HG03558 (cell line): ENCODE data around the gene ABLIM2.

Source experiments
- ATAC-seq: cut with Tn5 transposase; IDR thresholded peaks from one replicate; pipeline ENCODE4 v1.9.1; 2021; ENCODE audit warnings: moderate number of reproducible peaks; ENCODE audit not compliant: unreplicated experiment; ENCODE audit errors: extremely low read depth

The ABLIM2 gene

GRCh38 chr4:7998447-7998846 lies 160.2 kb downstream of the ABLIM2 start:
- ATAC-seq, result no peak

- ATAC-seq, result no peak
These were observed 162.7 kb downstream of the ABLIM2 start for GRCh38 chr4:7995866-7996265.

DNA sequence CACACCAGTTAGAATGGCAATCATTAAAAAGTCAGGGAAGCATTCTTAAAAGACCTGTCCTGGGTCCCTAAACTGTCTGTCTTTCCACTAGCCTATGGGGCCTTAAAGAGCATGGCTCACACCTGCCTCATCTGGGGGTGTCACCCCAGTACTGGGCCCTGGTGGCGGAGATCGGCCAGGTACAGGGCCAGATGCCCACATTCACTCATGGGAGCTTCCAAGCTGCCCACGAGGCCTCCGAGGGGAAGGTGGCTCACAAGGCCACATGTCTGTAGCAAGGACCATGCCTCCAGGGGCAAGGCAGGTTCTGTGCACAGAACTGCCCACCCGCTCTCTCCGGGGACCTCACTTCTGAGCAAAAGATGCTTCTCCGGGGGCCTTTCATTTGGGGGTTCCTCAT lies 163.5 kb downstream of the ABLIM2 start:
- ATAC-seq, result no peak

GRCh38 chr4:7993671-7994070 lies 164.9 kb downstream of the ABLIM2 start:
- ATAC-seq, result no peak

GRCh38 chr4:7992846-7993245 lies 165.8 kb downstream of the ABLIM2 start:
- ATAC-seq, result no peak

DNA sequence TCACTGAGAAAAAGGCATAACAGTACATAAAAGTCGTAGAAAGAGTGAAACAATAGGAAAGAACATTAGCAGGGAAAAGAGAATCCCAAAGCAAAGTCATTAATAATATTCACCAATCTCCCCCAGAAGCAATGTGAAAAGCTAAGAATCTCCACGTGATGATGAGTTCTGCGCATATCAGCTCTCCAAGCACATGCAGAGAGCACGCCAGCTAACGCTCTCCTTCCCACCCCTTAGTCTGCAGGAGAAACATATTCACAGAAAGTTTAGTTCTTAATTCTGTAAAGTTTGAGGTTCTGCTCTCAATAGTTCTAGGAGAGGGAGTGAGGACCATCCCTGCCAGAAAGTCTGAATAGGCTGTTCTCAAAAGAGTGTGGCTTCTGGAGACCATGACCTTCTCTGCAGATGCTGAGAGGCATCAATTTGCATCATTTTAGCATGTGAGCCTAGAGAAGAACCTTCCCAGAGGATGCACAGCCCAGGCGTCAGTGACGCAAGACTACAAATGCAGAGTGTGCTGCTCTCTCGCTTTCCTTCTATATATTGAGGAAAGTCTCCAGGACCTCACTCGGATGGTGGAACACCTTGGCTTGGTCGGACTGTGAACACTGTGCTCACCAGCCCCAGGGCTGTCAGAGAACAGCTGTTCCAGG lies 167.7 kb downstream of the ABLIM2 start:
- no peak for ATAC-seq

DNA sequence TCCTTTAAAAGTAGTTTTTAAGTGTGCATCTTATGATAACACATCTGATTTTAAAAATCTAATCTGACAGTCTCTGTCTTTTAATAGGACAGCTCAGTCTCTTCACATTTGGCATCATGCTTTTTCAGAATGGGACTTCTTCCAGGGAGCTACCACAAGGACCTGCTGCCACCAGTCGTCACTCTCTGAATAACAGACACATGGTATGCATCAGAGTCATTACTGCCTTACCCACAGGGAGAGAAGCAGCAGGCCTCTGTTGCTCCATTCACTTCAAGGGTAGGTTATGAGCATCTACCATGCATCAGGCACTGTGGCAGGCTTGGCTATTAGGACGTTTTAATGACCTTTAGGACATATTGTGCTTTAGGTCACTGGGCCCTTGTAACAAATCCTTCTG lies 169.0 kb downstream of the ABLIM2 start:
- ATAC-seq, result no peak

DNA sequence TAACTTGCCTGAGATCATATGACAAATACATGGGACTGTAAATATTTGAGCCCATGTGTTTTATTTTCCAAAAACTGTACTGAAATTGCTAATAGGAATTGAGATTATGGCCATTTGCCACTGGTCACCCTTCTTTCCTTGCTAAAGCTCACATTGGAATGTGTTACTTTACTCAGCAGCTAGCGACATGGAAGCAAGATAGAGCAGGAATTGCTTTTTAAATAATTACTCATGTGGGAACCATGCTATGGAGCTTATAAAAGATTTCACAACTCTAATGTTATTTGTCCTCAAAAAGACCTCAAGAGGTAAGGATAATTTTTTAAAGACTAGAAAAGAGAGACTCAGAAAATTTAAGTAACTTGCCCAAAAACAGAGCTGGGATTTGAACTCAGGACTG lies 170.2 kb downstream of the ABLIM2 start:
- no peak for ATAC-seq

- ATAC-seq, result no peak
These were observed 171.2 kb downstream of the ABLIM2 start for GRCh38 chr4:7987148-7987989.

- ATAC-seq, result no peak
These were observed 172.6 kb downstream of the ABLIM2 start for GRCh38 chr4:7985891-7986441.

DNA sequence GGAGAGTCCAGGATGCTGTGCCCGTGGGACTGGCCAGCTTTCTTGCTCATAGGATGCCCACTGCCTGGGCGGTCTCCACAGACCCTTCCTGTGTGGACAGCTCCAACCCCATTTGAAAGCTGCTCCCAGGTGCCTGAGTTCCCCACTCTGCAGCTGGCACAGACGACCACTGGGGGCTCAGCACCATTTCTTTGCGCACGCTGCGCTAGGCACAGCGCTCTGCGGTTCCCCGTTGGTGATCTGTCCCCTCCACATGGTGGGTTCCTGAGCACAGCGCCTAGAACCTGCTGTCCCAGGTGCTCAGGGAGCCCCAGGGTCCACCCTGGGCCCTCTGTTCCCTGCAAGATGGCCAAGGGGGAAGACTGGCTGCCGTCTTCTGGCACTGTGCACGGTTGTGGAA lies 173.5 kb downstream of the ABLIM2 start:
- ATAC-seq, result no peak

DNA sequence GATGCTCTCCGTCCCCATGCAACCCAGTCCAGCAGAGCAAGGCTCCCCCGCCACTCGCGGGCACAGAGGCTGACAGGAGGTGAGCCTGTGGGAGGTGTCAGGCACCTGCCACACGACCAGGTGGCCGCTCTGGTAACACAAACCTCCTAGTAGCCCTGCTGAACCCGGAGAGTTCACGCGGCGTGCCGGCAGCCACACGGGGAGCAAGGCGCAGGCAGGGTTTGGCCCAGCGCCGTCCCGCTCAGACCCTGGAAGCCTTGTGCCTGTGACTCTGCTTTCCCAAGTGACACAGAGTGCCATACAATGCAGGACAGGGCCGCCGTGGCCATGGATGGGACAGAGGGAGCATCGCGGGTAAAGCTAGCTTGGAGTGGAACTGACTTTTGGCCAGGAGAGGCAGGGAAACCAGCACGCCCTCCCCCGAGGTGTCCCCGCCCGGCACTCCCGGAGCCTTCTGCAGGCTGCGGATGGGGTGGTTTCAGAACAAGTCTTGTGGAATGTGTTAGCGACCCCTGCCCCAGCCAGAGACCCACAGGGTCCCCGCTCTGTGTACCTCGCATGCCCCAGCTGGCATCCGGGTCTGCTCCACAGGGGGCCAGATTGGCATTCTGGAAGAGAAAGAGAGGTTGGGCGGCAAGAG lies 174.2 kb downstream of the ABLIM2 start:
- ATAC-seq, result no peak

- no peak for ATAC-seq
These were observed 175.3 kb downstream of the ABLIM2 start for GRCh38 chr4:7983296-7983695.

- no peak for ATAC-seq
These were observed 176.7 kb downstream of the ABLIM2 start for GRCh38 chr4:7981738-7982394.

DNA sequence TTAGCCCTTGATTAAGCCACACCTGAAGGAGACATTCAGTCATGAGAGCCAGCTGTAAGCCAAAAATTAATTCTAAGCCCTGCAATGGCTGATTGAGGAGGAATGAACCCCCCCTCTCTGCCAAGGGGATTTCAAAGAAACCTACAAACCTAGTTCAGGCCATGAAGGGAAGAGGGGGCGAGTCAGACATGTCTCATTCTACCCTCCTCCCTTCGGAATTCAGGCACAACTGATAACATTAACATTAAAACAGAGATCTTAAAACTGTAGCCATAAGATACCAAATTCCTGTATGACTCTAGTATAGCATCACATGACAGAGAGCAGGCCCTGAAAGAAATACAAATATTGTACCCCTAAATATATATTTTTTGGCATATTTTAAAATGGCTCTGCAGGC lies 178.6 kb downstream of the ABLIM2 start:
- ATAC-seq, result no peak

DNA sequence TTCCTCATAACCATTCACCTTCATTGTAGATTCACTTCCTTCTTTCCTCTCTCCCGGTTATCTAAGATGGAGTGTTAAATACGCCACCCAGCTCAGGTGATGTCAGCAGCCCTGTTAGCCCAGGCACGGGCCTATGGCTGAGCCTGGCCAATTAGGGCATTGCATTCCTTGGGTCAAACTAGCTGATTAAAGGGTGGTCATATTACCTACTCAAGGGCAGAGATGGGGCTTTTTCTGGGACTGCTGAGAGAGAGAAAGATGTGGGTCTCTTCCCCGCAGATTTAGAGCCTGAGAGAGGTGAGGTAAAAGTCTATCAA lies 179.0 kb downstream of the ABLIM2 start:
- no peak for ATAC-seq

GRCh38 chr4:7978907-7979651 lies 179.5 kb downstream of the ABLIM2 start:
- no peak for ATAC-seq

DNA sequence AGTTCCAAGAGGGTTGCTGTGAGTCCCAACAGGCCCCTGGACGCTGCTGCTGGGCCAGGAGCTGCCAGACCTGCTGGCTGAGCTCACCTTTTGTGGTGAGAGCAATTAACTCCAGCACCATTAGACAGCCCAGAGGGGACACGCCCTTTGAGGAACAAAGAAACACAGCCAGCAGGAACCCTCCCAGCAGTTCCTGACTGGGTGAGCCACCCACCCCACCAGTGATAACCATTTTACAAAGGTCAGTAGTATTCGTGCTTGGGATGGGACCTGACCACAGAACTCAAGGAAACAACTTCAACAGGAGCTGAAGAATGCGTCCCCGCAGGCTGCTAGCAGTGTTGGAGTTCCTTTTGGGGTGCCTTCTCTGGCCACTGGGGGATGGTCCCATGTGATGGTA lies 180.1 kb downstream of the ABLIM2 start:
- ATAC-seq, result no peak

- no peak for ATAC-seq
These were observed 182.0 kb downstream of the ABLIM2 start for GRCh38 chr4:7976634-7977033.

- no peak for ATAC-seq
These were observed 182.6 kb downstream of the ABLIM2 start for GRCh38 chr4:7976025-7976424.
